NCI-H2171 (cell line): ENCODE measurements around the gene HES6.

Experiments
- DNase-seq: peaks from one replicate; lab custom pipeline; 2025; lab: John Stamatoyannopoulos, UW

Gene HES6

GRCh38 chr2:238190445-238190844, 49.4 kb downstream of the HES6 start:
- DNase-seq = no peak
